ENCODE measurements around the gene SV2C.

SV2C gene

GRCh38 chr5:76104027-76104426 lies 20.8 kb downstream of the SV2C start:
- no peak for DNase-seq (ENCODE audit: low read depth)

GRCh38 chr5:76106149-76106548 lies 23.0 kb downstream of the SV2C start:
- no peak for DNase-seq (ENCODE audit: low read depth)

GRCh38 chr5:76111477-76112174 lies 28.4 kb downstream of the SV2C start:
- DNase-seq (ENCODE audit: low read depth): no peak

GRCh38 chr5:76113103-76113502 lies 29.9 kb downstream of the SV2C start:
- no peak for DNase-seq (ENCODE audit: low read depth)

GRCh38 chr5:76114179-76114851 lies 31.1 kb downstream of the SV2C start:
- no peak for DNase-seq (ENCODE audit: low read depth)

DNA sequence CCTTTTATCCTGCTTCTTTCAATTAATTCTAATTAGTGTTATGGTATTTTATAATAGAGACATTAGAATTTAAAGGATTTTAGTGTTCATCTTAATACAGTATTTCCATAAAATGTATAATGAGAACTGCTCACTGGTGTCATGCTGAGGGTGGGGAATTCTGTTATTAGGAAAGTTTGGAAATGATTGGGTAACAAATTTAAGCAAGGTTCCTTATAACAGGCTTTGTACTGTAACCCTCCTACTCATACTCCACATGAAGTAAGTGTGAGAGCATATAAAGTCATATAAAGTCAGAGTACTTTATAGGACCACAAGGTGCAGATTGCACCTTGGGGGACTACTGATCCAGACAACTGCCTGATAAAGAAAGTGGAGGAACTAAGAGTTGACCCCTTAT lies 42.2 kb downstream of the SV2C start:
- no peak for DNase-seq (ENCODE audit: low read depth)

- DNase-seq (ENCODE audit: low read depth): no peak
Observed at GRCh38 chr5:76125888-76126287, 42.7 kb downstream of the SV2C start.

DNA sequence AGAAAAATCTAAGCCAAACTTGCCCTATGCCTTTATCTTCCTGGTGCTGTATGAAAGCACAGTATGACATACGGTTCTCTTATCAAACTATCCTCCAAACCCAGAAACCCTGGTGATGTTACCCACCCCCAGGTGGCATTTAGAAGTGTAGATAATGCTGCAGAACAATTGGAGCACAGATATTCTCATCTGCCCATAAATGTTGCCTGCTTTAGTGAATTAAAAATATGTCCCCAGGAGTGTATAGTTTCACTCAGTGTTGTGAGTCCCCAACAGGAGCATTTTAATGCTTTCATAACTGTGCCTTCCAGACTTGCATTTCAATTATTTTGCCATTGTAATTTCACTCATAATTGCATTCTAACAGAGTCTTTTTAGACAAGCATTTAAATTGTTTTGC lies 50.8 kb downstream of the SV2C start:
- DNase-seq (ENCODE audit: low read depth): no peak

DNA sequence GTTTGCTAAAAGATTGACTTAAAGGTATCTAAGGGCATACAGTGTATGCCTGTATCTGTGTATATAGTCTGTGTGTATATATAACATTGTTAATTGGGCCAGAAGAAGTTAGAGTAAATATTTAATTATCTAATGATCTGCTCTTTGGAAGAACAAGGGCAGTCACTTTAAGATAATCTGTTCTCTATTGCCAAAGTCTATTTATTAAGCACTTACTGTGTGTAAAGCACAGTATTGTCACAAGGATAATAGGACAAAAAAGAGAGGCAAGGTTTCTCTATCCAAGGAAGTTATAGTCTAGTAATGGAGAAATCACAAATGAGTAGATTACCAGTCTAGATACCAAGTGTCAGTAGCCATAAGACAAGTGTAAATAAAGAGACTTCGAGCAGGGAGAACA lies 51.5 kb downstream of the SV2C start:
- no peak for DNase-seq (ENCODE audit: low read depth)

- no peak for DNase-seq (ENCODE audit: low read depth)
Observed at GRCh38 chr5:76137887-76138542, 54.8 kb downstream of the SV2C start.

DNA sequence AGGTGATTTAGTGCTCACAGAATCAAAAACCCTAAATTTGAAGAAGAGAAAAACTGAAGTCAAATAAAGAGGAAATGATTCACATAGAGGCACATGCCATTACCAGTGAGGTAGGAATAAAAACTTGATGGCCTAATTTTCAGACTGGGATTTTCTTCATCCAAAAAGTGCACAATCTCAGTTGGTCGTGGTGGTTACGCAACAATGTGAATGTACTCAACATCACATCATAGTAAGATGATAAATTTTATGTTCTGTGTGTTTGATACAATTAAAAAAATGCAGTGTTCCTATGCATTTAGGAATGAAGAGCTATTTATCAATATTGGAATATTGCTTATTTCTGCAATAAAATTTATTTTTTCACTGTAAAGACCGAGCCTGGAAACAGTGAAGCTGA lies 60.7 kb downstream of the SV2C start:
- DNase-seq (ENCODE audit: low read depth): no peak

DNA sequence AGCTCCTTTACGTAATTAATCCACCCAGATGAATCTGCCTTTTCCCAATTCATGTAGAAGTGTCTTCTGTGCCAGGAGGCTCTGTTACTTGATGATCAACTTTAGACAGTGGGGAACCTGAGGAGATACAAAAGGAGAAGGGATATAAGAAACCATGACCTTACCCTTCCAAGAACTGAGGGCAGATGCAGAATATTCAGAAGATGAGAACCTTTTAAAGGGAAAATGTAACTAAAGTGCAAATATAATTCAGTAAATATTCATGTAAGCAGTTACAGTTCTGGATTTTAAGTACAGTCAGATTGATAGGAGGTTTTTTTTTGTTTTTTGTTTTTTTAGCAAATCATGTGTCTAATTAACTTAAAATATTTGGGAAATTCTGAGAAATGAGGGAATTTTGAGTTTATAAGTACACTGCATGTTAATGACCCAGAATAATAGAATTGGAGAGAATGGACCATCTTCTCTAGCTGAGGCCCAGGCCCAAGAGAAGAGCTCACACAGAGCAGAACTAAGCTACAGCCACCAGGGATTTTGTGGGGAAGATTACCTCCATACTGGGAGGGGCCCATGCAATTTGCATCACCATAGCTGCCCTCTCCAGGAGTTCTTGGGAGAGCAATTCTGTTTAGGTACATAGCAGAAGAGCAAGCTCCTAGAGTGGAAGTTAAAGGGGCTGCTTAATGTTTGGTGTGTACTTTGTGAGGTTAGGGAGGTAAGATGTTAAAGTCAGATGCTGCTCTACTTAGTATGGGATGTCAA lies 61.5 kb downstream of the SV2C start:
- DNase-seq (ENCODE audit: low read depth): no peak

DNA sequence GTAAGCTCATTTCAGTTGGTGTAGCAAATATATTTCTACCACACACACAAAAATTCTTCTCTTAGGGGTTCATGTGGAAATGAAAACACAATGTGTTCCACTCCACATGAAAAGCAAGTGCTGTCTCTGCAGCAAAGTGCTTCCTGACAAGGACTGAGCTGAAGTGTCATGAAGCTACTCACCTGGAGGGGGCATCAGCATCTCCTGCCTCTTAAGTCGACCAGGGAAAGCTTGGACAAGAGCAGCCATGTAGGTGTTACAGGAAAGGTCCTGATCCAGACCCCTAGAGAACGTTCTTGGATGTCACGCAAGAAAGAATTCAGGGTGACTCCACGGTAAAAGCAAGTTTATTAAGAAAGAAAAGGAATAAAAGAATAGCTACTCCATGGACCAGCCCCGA lies 62.8 kb downstream of the SV2C start:
- no peak for DNase-seq (ENCODE audit: low read depth)

- no peak for DNase-seq (ENCODE audit: low read depth)
Observed at GRCh38 chr5:76149636-76150035, 66.5 kb downstream of the SV2C start.

GRCh38 chr5:76152161-76152560 lies 69.0 kb downstream of the SV2C start:
- no peak for DNase-seq (ENCODE audit: low read depth)

GRCh38 chr5:76152700-76153099 lies 69.5 kb downstream of the SV2C start:
- DNase-seq (ENCODE audit: low read depth): no peak

- DNase-seq (ENCODE audit: low read depth): no peak
Observed at GRCh38 chr5:76153271-76153670, 70.1 kb downstream of the SV2C start.

DNA sequence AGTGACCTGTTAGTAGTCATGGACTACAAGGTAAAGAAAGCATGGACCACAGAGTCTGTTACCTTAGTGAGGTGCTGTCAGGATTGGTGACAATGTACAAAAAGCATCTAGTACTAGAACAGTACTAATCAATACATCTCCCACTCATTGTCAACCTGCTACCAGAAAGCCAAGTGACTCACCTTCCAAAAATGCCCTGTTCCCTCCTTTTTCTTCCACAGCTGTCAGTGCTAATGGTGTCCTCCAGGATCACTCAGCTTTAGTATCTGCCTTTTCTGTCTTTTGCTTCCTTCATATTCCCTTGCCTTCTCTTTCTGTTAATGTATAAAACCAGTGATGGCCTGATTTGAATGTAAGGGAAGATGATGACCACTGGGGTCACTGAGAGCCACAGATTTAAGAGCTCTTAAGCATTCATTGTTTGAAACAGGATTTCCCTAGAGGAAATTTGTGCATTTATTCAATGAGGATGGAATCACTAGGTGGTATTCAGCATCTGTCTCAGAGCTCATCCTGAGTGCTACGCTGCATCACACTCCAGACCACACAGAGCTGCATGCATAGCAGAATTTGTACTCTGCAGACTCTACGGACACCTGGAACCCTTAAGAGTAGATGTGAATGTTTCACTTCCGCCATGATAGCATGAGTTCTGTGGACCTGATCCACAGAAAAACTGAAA lies 71.0 kb downstream of the SV2C start:
- no peak for DNase-seq (ENCODE audit: low read depth)

DNA sequence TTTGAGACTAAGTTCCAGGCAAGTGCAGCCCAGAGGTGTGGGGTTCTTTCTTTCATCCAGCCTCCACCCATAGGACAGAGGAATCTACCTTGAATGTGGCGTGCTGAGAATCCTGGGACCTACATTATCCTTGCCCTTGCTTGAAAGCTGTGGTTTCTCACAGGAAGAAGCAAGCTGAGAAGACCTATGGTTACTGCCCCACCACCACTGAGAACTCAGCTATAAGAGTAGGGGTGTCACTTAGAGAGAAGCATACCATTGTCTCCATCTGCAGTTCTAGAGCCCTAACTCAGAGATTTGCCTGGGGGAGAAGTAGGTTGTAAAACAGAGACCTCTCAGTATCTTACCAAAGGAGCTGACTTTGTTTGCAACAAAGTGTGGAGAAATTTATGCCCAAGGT lies 72.4 kb downstream of the SV2C start:
- no peak for DNase-seq (ENCODE audit: low read depth)

DNA sequence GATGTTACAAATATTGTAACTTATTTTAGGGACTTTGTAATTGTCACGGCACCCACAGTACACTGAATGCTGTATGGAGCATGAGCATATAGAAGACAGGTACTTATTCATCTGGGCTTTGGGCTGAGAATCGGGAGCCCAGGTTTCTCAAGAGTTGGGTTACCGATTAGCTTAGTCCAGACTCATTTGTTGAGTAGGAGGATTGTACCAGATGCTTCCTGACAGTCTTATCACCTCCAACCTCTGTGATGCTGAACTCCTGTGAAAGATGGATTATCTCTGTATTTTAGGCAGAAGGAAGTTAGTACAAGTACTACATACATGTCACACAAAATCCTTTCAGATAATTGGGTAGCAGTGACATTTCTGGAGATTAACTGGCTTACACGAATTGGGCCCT lies 79.2 kb downstream of the SV2C start:
- DNase-seq (ENCODE audit: low read depth): no peak

GRCh38 chr5:76163111-76163628 lies 80.0 kb downstream of the SV2C start:
- no peak for DNase-seq (ENCODE audit: low read depth)

GRCh38 chr5:76165029-76165428 lies 81.8 kb downstream of the SV2C start:
- DNase-seq (ENCODE audit: low read depth): no peak

Data from activated gamma-delta T cell treated with anti-CD3 and anti-CD28 coated beads, Interleukin-2, amount 50 U/mL, for 16 hours (primary cell).